SIG-M5 treated with dmso at 0.1 percent for 504 hours (cell line): ENCODE data around the gene GRK7.

Experiments used
- DNase-seq: peaks from one replicate; lab custom pipeline; 2025; ENCODE audit not compliant: unreplicated experiment; lab: John Stamatoyannopoulos, UW

Gene GRK7

GRCh38 chr3:141763088-141763750 is at the start of gene GRK7:
Gene GRK7 (plus strand): TSS chr3:141763408. CDS start chr3:141778285, 14,877 bp downstream.
- no peak for DNase-seq

- DNase-seq, result no peak
These were observed 48.5 kb upstream of the GRK7 start for GRCh38 chr3:141714671-141715070.

- DNase-seq, result no peak
These were observed 41.1 kb upstream of the GRK7 start for GRCh38 chr3:141722081-141722480.

- DNase-seq, result no peak
These were observed 40.6 kb upstream of the GRK7 start for GRCh38 chr3:141722648-141723047.

- no peak for DNase-seq
These were observed 40.0 kb upstream of the GRK7 start for GRCh38 chr3:141723255-141723654.

- no peak for DNase-seq
These were observed 39.0 kb upstream of the GRK7 start for GRCh38 chr3:141724186-141724585.

- DNase-seq, result no peak
These were observed 38.2 kb upstream of the GRK7 start for GRCh38 chr3:141725036-141725435.

GRCh38 chr3:141726483-141726882 is 36.7 kb upstream of the GRK7 start:
- no peak for DNase-seq

GRCh38 chr3:141728355-141728892 is 34.8 kb upstream of the GRK7 start:
- no peak for DNase-seq

- no peak for DNase-seq
These were observed 34.0 kb upstream of the GRK7 start for GRCh38 chr3:141729240-141729639.

- DNase-seq, result no peak
These were observed 28.0 kb upstream of the GRK7 start for GRCh38 chr3:141735176-141735575.

- DNase-seq, result no peak
These were observed 27.3 kb upstream of the GRK7 start for GRCh38 chr3:141735770-141736465.

GRCh38 chr3:141737093-141737492 is 26.1 kb upstream of the GRK7 start:
- DNase-seq, result peak; percentile 92

GRCh38 chr3:141737678-141738021 is 25.6 kb upstream of the GRK7 start:
- DNase-seq, result no peak

GRCh38 chr3:141738022-141738890 is 25.0 kb upstream of the GRK7 start, which contains the start of gene RNF7:
Gene RNF7 (plus strand): TSS chr3:141738298. CDS start chr3:141738342, 44 bp downstream.
- peak; percentile 95 for DNase-seq

- peak; percentile 83 for DNase-seq
These were observed 24.3 kb upstream of the GRK7 start for GRCh38 chr3:141738891-141739363.

- DNase-seq, result no peak
These were observed 23.5 kb upstream of the GRK7 start for GRCh38 chr3:141739731-141740130.

- DNase-seq, result no peak
These were observed 22.9 kb upstream of the GRK7 start for GRCh38 chr3:141740349-141740748.

- DNase-seq, result no peak
These were observed 19.9 kb upstream of the GRK7 start for GRCh38 chr3:141743305-141743704.

- no peak for DNase-seq
These were observed 16.2 kb upstream of the GRK7 start for GRCh38 chr3:141746962-141747361.

- DNase-seq, result no peak
These were observed 9.8 kb upstream of the GRK7 start for GRCh38 chr3:141753399-141753798.
